H9 (cell line): ENCODE results near the gene CSAD. TPM values are rescaled to one million over a fixed set of nuclear protein-coding genes. Genes with fewer than 3 reads are reported as not detected.

ENCODE experiments used
- DNase-seq: peaks from one replicate; pipeline ENCODE4 v3.0.0-alpha.2; 2017
- H2AFZ ChIP-seq: one replicate; pipeline ENCODE4 v1.6.1; 2013; ENCODE audit warnings: mild to moderate bottlenecking, low read length, control low read depth, moderate library complexity
- H2AK5ac ChIP-seq: 2 replicates; pipeline ENCODE4 v1.6.1; 2013; ENCODE audit warnings: low read length, control low read depth, mixed read lengths; ENCODE audit not compliant: insufficient read length
- H2BK120ac ChIP-seq: one replicate; pipeline ENCODE4 v1.6.1; 2013; ENCODE audit warnings: low read depth, mild to moderate bottlenecking, low read length, control low read depth, inconsistent platforms; ENCODE audit not compliant: poor library complexity, severe bottlenecking
- H2BK12ac ChIP-seq: 2 replicates; pipeline ENCODE4 v1.6.1; 2013; ENCODE audit warnings: low read length, control low read depth, mixed read lengths, low read depth; ENCODE audit not compliant: insufficient read length
- H2BK15ac ChIP-seq: 2 replicates; pipeline ENCODE4 v1.6.1; 2013; ENCODE audit warnings: low read depth, low read length, control low read depth
- H2BK20ac ChIP-seq: one replicate; pipeline ENCODE4 v1.6.1; 2013; ENCODE audit warnings: low read depth, mild to moderate bottlenecking, low read length, control low read depth, inconsistent platforms; ENCODE audit not compliant: poor library complexity, severe bottlenecking
- H2BK5ac ChIP-seq: 2 replicates; pipeline ENCODE4 v1.6.1; 2013; ENCODE audit warnings: low read length, control low read depth, mixed read lengths; ENCODE audit not compliant: insufficient read length
- H3K14ac ChIP-seq: 2 replicates; pipeline ENCODE4 v1.6.1; 2013; ENCODE audit warnings: low read length, control low read depth; ENCODE audit not compliant: insufficient read depth
- H3K18ac ChIP-seq: 2 replicates; pipeline ENCODE4 v1.6.1; 2013; ENCODE audit warnings: low read depth, mild to moderate bottlenecking, mixed read lengths, low read length, control low read depth; ENCODE audit not compliant: insufficient read length
- H3K23ac ChIP-seq: 2 replicates; pipeline ENCODE4 v1.6.1; 2013; ENCODE audit warnings: low read length, control low read depth, mixed read lengths, low read depth; ENCODE audit not compliant: insufficient read length
- H3K23me2 ChIP-seq: 2 replicates; pipeline ENCODE4 v1.6.1; 2013; ENCODE audit warnings: low read depth, mild to moderate bottlenecking, mixed read lengths, low read length, control low read depth; ENCODE audit not compliant: insufficient read length, poor library complexity, severe bottlenecking
- H3K27ac ChIP-seq: 2 replicates; pipeline ENCODE4 v1.5.1; 2013; ENCODE audit warnings: low read length, control low read depth, mixed read lengths, low read depth; ENCODE audit not compliant: insufficient read length
- H3K27me3 ChIP-seq: 2 replicates; pipeline ENCODE4 v1.6.1; 2013; ENCODE audit warnings: low read length, control low read depth, inconsistent platforms; ENCODE audit not compliant: insufficient read depth
- H3K4ac ChIP-seq: 2 replicates; pipeline ENCODE4 v1.6.1; 2013; ENCODE audit warnings: low read depth, mild to moderate bottlenecking, control low read depth, inconsistent platforms, low read length, moderate library complexity
- H3K4me1 ChIP-seq: 2 replicates; pipeline ENCODE4 v1.6.1; 2013; ENCODE audit warnings: low read length, control low read depth, inconsistent platforms; ENCODE audit not compliant: insufficient read depth
- H3K4me2 ChIP-seq: 2 replicates; pipeline ENCODE4 v1.6.1; 2013; ENCODE audit warnings: low read length, control low read depth, mixed read lengths; ENCODE audit not compliant: insufficient read length, insufficient read depth
- H3K56ac ChIP-seq: 2 replicates; pipeline ENCODE4 v1.6.1; 2013; ENCODE audit warnings: low read depth, mild to moderate bottlenecking, mixed read lengths, low read length, control low read depth; ENCODE audit not compliant: insufficient read length
- H3K79me1 ChIP-seq: 2 replicates; pipeline ENCODE4 v1.6.1; 2013; ENCODE audit warnings: low read depth, mild to moderate bottlenecking, moderate library complexity, low read length, control low read depth, inconsistent platforms; ENCODE audit not compliant: insufficient read depth, poor library complexity, severe bottlenecking
- H3K79me2 ChIP-seq: 2 replicates; pipeline ENCODE4 v1.6.1; 2013; ENCODE audit warnings: low read length, control low read depth, inconsistent platforms; ENCODE audit not compliant: insufficient read depth
- H3K9ac ChIP-seq: 2 replicates; pipeline ENCODE4 v1.6.1; 2013; ENCODE audit warnings: low read length, control low read depth, mixed read lengths; ENCODE audit not compliant: insufficient read length; ENCODE audit errors: extremely low read depth
- H3K9me3 ChIP-seq: one replicate; pipeline ENCODE4 v1.6.1; 2013; ENCODE audit warnings: low read depth, low read length, inconsistent platforms; ENCODE audit not compliant: control insufficient read depth
- H3T11ph ChIP-seq: one replicate; pipeline ENCODE4 v1.6.1; 2013; ENCODE audit warnings: mild to moderate bottlenecking, low read length, control low read depth, inconsistent platforms
- H4K20me1 ChIP-seq: one replicate; pipeline ENCODE4 v1.6.1; 2013; ENCODE audit not compliant: control insufficient read depth, insufficient read length, insufficient read depth
- H4K5ac ChIP-seq: 2 replicates; pipeline ENCODE4 v1.6.1; 2013; ENCODE audit warnings: low read depth, mild to moderate bottlenecking, mixed read lengths, low read length, control low read depth; ENCODE audit not compliant: insufficient read length
- H4K8ac ChIP-seq: replicated peaks from 2 replicates; pipeline ENCODE4 v1.6.1; 2013; ENCODE audit warnings: low read length, control low read depth, mixed read lengths, low read depth; ENCODE audit not compliant: insufficient read length
- H4K91ac ChIP-seq: 2 replicates; pipeline ENCODE4 v1.6.1; 2013; ENCODE audit warnings: low read depth, mild to moderate bottlenecking, moderate library complexity, mixed read lengths, low read length, control low read depth; ENCODE audit not compliant: insufficient read length
- H3K27ac Mint-ChIP-seq, 3 experiments: 2 replicates in 2 of 3; 3 replicates in 1 of 3; pipeline ENCODE4 v1.8.0; 2020 to 2021; ENCODE audit warnings: mixed read lengths in 3 of 3, mild to moderate bottlenecking in 1 of 3, moderate library complexity in 1 of 3
- H3K27me3 Mint-ChIP-seq: 2 replicates; pipeline ENCODE4 v1.8.0; 2021; ENCODE audit warnings: low read depth, mild to moderate bottlenecking, moderate library complexity, mixed read lengths
- H3K36me3 Mint-ChIP-seq, 3 experiments: 2 replicates in 2 of 3; 3 replicates in 1 of 3; pipeline ENCODE4 v1.8.0; 2020 to 2021; ENCODE audit warnings: low read depth in 3 of 3, mixed read lengths in 3 of 3; ENCODE audit not compliant: insufficient read depth in 1 of 3
- H3K4me1 Mint-ChIP-seq, 2 experiments: 2 replicates each; pipeline ENCODE4 v1.8.0; 2020; ENCODE audit warnings: mixed read lengths in 2 of 2
- H3K4me3 Mint-ChIP-seq, 2 experiments: 2 replicates in 1 of 2; 3 replicates in 1 of 2; pipeline ENCODE4 v1.8.0; 2020 to 2021; ENCODE audit warnings: mild to moderate bottlenecking in 2 of 2, mixed read lengths in 2 of 2, moderate library complexity in 1 of 2
- H3K9me3 Mint-ChIP-seq, 2 experiments: 2 replicates in 1 of 2; 3 replicates in 1 of 2; pipeline ENCODE4 v1.8.0; 2020; ENCODE audit warnings: mild to moderate bottlenecking in 2 of 2, mixed read lengths in 2 of 2, moderate library complexity in 1 of 2
- WGBS: extraction: QIAGEN DNeasy Blood & Tissue Kit; methylation state at CpG from one replicate; pipeline ENCODE4 v1.1.7; 2013; ENCODE audit warnings: missing lambda C conversion rate, low lambda C conversion rate, mixed read lengths; ENCODE audit not compliant: insufficient read length; ENCODE audit errors: extremely low coverage; 5-methylcytosine and 5-hydroxymethylcytosine counted together
- total RNA-seq: library from RNA; stranded (reverse); gene quantifications from 2 replicates; pipeline ENCODE4 v1.2.1, GENCODE V29; 2021
- TF ChIP-seq, protein P1 (sequence below): fragments of 200-600 bp; sonication (generic); conservative IDR thresholded peaks from 3 replicates; pipeline ENCODE4 v1.8.0; 2021; ENCODE audit warnings: antibody characterized with exemption, mild to moderate bottlenecking

The CSAD gene
- total RNA-seq, 1 experiment from 2014 or later = 7.4 TPM

DNA sequence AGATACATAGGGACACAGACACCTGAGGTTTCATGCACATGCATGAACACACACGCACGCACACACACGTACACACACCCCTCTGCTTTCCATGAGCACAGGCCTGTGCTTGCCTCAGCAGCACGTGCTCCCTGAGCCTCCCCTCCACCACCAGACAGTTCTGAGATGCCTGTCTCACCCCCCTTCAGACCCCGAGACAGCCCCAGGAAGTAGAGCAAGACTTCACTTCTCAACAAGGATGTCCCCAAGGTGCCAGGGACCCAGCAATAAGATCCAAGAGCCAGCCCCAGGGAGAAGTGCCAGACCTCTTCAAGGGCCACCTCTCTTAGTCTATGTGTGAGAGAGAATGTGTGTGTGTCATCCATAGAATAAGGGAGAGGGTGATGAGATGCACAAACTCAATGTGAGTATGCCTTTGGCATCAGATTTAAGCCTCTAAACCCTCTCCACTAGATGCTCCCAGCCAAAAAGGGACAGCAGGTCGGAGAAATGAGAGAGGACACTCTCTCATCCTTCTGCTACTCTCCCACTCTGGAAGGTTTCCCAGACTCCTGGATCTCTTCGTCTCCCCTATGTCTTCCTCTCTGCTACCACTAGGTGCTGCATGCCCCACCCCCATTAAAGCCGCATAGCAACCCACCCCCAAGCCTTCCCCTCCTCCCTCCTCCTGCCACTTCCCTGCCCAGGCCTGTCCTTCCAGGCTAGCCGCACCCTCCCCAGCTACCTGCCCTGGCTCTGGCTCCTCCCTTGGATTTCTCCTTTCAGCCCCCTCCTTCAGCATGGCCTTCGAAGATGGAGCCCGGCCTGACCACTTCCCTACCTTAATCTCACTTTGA lies 43.6 kb upstream of the CSAD start:
- H2BK15ac ChIP-seq = no peak overlapping the region
- no peak overlapping the region for H2BK5ac ChIP-seq
- no peak overlapping the region for H3K18ac ChIP-seq
- H4K91ac ChIP-seq = no peak overlapping the region
- H4K8ac ChIP-seq = no peak overlapping the region
- Mint-ChIP-seq H3K9me3 (no peaks in the 10 kb centered on the region), H3K4me3 (peak overlapping the region; percentile 22 to 61), H3K36me3 (peaks cover 8 to 15% (median 13%) of the 10 kb centered on the region in 3 experiments; a peak in 6 of 7 replicates), H3K27me3 (peaks cover 6% of the 10 kb centered on the region), H3K27ac (peak overlapping the region; percentile 75 to 84 (median 75); a peak in 6 of 7 replicates), H3K4me1 (peaks cover 67% of the 10 kb centered on the region in 2 experiments)
- H3K56ac ChIP-seq = no peak overlapping the region
- no peak overlapping the region for H2BK20ac ChIP-seq
- H3K23ac ChIP-seq = no peak overlapping the region
- peak overlapping the region; percentile 9 for H3K4me2 ChIP-seq
- no peak overlapping the region for H3K27ac ChIP-seq
- H2AFZ ChIP-seq = no peak overlapping the region
- H3K9me3 ChIP-seq = no peaks in the 10 kb centered on the region
- peak; percentile 95 for DNase-seq
- H3K4ac ChIP-seq = no peak overlapping the region
- H4K5ac ChIP-seq = no peak overlapping the region
- H3K79me1 ChIP-seq = no peaks in the 10 kb centered on the region
- peaks cover 3% of the 10 kb centered on the region; the same call in 1 of the 2 replicates for H3K79me2 ChIP-seq
- WGBS = no CpG with 5 or more reads among the region's 11 CpGs
- H2BK120ac ChIP-seq = no peak overlapping the region
- peaks cover 3% of the 10 kb centered on the region; the same call in 1 of the 2 replicates for H3K27me3 ChIP-seq
- no peak overlapping the region for H3K14ac ChIP-seq
- H4K20me1 ChIP-seq = no peaks in the 10 kb centered on the region
- H3K4me1 ChIP-seq = peaks cover 25% of the 10 kb centered on the region; the same call in 1 of the 2 replicates
- H3T11ph ChIP-seq = no peak overlapping the region
- H2BK12ac ChIP-seq = no peak overlapping the region
- TF ChIP-seq, protein P1, sequence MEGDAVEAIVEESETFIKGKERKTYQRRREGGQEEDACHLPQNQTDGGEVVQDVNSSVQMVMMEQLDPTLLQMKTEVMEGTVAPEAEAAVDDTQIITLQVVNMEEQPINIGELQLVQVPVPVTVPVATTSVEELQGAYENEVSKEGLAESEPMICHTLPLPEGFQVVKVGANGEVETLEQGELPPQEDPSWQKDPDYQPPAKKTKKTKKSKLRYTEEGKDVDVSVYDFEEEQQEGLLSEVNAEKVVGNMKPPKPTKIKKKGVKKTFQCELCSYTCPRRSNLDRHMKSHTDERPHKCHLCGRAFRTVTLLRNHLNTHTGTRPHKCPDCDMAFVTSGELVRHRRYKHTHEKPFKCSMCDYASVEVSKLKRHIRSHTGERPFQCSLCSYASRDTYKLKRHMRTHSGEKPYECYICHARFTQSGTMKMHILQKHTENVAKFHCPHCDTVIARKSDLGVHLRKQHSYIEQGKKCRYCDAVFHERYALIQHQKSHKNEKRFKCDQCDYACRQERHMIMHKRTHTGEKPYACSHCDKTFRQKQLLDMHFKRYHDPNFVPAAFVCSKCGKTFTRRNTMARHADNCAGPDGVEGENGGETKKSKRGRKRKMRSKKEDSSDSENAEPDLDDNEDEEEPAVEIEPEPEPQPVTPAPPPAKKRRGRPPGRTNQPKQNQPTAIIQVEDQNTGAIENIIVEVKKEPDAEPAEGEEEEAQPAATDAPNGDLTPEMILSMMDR = peak; percentile 69
- no peak overlapping the region for H2AK5ac ChIP-seq
- no peak overlapping the region for H3K9ac ChIP-seq
- peaks cover 16% of the 10 kb centered on the region for H3K23me2 ChIP-seq
